ENCODE results near the gene ARHGAP31.

Gene ARHGAP31

GRCh38 chr3:119463171-119464169 is 169.3 kb downstream of the ARHGAP31 start, which contains the start of gene TMEM39A:
Gene TMEM39A (minus strand): TSS chr3:119463615. CDS start chr3:119462074, 1,541 bp downstream.
- peak within 1 kb of the TSS; percentile 71 for H3K27ac ChIP-seq (ENCODE audit: low read depth, low read length)
- no peaks in the 10 kb centered on the region for H3K27me3 ChIP-seq (ENCODE audit: low read length)
- peak within 1 kb of the TSS; percentile 81 for H3K4me3 ChIP-seq (ENCODE audit: insufficient read depth, low read length, poor library complexity, severe bottlenecking)
- no peak for TF ChIP-seq CTCF (IDR thresholded peaks at IDR 0.05; ENCODE audit: insufficient read depth, low read length, poor library complexity, severe bottlenecking)
- no peak for TF ChIP-seq EZH2phosphoT487 (conservative IDR thresholded peaks at IDR 0.05; ENCODE audit: low read length)
- no peaks in the 10 kb centered on the region for H3K9me3 ChIP-seq (ENCODE audit: insufficient read depth, low read length)
- H3K79me2 ChIP-seq (ENCODE audit: insufficient read depth, low read length): peaks cover 23% of the 10 kb centered on the region
- H4K20me1 ChIP-seq (ENCODE audit: low read depth, low read length): no peaks in the 10 kb centered on the region
- peak within 1 kb of the TSS; percentile 80 for H3K9ac ChIP-seq (ENCODE audit: low read length)
- peaks cover 15% of the 10 kb centered on the region for H3F3A ChIP-seq (ENCODE audit: insufficient read depth)
- H3K9me2 ChIP-seq (replicated peaks; ENCODE audit: insufficient read depth, low read length): no peaks in the 10 kb centered on the region
- H3K36me3 ChIP-seq (ENCODE audit: low read length): peaks cover 13% of the 10 kb centered on the region; the same call in 1 of the 2 replicates
- peak within 1 kb of the TSS; percentile 52 for H2AFZ ChIP-seq (ENCODE audit: low read depth, low read length, severe bottlenecking)
- H3K4me2 ChIP-seq (ENCODE audit: low read depth, low read length, poor library complexity, severe bottlenecking): peak within 1 kb of the TSS; percentile 81

GRCh38 chr3:119468041-119468440 is 173.9 kb downstream of the ARHGAP31 start:
- H3K9me2 ChIP-seq (replicated peaks; ENCODE audit: insufficient read depth, low read length): no peaks in the 10 kb centered on the region
- H3F3A ChIP-seq (ENCODE audit: insufficient read depth): peaks cover 15% of the 10 kb centered on the region
- H3K79me2 ChIP-seq (ENCODE audit: insufficient read depth, low read length): peaks cover 4% of the 10 kb centered on the region
- H2AFZ ChIP-seq (ENCODE audit: low read depth, low read length, severe bottlenecking): peak overlapping the region; percentile 80
- peak overlapping the region; percentile 80 for H3K4me3 ChIP-seq (ENCODE audit: insufficient read depth, low read length, poor library complexity, severe bottlenecking)
- no peaks in the 10 kb centered on the region for H3K27me3 ChIP-seq (ENCODE audit: low read length)
- H3K4me2 ChIP-seq (ENCODE audit: low read depth, low read length, poor library complexity, severe bottlenecking): peak overlapping the region; percentile 81
- H3K9ac ChIP-seq (ENCODE audit: low read length): peak overlapping the region; percentile 85
- H3K36me3 ChIP-seq (ENCODE audit: low read length): no peaks in the 10 kb centered on the region
- H4K20me1 ChIP-seq (ENCODE audit: low read depth, low read length): no peaks in the 10 kb centered on the region
- H3K27ac ChIP-seq (ENCODE audit: low read depth, low read length): peak overlapping the region; percentile 63
- TF ChIP-seq EZH2phosphoT487 (conservative IDR thresholded peaks at IDR 0.05; ENCODE audit: low read length) (no peak), CTCF (IDR thresholded peaks at IDR 0.05; ENCODE audit: insufficient read depth, low read length, poor library complexity, severe bottlenecking) (no peak)
- no peaks in the 10 kb centered on the region for H3K9me3 ChIP-seq (ENCODE audit: insufficient read depth, low read length)

- Histone ChIP-seq H3K4me2 (ENCODE audit: low read depth, low read length, poor library complexity, severe bottlenecking) (peak overlapping the region; percentile 81), H3K4me3 (ENCODE audit: insufficient read depth, low read length, poor library complexity, severe bottlenecking) (peak overlapping the region; percentile 80), H2AFZ (ENCODE audit: low read depth, low read length, severe bottlenecking) (peak overlapping the region; percentile 80), H4K20me1 (ENCODE audit: low read depth, low read length) (no peaks in the 10 kb centered on the region), H3K9me3 (ENCODE audit: insufficient read depth, low read length) (no peaks in the 10 kb centered on the region), H3K9ac (ENCODE audit: low read length) (peak overlapping the region; percentile 85), H3K27ac (ENCODE audit: low read depth, low read length) (peak overlapping the region; percentile 63), H3K27me3 (ENCODE audit: low read length) (no peaks in the 10 kb centered on the region), H3K36me3 (ENCODE audit: low read length) (no peaks in the 10 kb centered on the region), H3F3A (ENCODE audit: insufficient read depth) (peaks cover 9% of the 10 kb centered on the region), H3K79me2 (ENCODE audit: insufficient read depth, low read length) (no peaks in the 10 kb centered on the region; the same call in 1 of the 2 replicates), H3K9me2 (replicated peaks; ENCODE audit: insufficient read depth, low read length) (no peaks in the 10 kb centered on the region)
- TF ChIP-seq EZH2phosphoT487 (conservative IDR thresholded peaks at IDR 0.05; ENCODE audit: low read length) (no peak), CTCF (IDR thresholded peaks at IDR 0.05; ENCODE audit: insufficient read depth, low read length, poor library complexity, severe bottlenecking) (no peak)
Measured at GRCh38 chr3:119469418-119470189, 175.4 kb downstream of the ARHGAP31 start.

Data from SU-DHL-6 (cell line).